DMS153 (cell line): ENCODE results near the gene RSKR.
A peak's percentile ranks its signal among the peaks of the same experiment; 100 is the strongest.
"Not testable (repeated sequence)": the region's sequence is repeated elsewhere in the genome, so short reads cannot be mapped to it uniquely, and the experiment has no call there.

Source experiments
- DNase-seq: peaks from one replicate; lab custom pipeline; 2025; lab: John Stamatoyannopoulos, UW

Gene RSKR, protein sequence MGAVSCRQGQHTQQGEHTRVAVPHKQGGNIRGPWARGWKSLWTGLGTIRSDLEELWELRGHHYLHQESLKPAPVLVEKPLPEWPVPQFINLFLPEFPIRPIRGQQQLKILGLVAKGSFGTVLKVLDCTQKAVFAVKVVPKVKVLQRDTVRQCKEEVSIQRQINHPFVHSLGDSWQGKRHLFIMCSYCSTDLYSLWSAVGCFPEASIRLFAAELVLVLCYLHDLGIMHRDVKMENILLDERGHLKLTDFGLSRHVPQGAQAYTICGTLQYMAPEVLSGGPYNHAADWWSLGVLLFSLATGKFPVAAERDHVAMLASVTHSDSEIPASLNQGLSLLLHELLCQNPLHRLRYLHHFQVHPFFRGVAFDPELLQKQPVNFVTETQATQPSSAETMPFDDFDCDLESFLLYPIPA

DNA sequence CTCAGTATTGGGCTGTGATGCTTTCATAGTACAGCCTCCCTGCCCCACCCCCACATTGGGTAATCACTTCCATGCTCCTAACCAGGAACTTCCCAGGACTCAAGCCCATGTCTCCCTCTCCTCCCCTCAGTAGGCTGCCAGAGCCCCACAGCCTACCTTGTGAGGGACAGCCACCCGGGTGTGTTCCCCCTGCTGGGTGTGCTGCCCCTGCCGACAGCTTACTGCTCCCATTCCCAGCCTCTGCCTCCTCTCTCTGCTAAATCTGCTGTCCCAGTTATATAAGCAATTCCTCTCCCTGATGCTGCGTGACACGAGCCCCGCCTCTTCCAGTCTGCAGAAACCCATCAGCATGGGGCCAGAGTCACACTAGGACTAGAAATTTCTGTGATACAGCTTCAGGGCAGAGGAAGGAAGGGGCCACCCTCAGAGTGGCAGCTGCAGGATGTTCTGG lies at the start of gene RSKR:
TSS of gene RSKR (minus strand) at position 255 of the 451 bp plus-strand sequence. CDS start at position 231, 24 bp downstream.
- DNase-seq: no peak

DNA sequence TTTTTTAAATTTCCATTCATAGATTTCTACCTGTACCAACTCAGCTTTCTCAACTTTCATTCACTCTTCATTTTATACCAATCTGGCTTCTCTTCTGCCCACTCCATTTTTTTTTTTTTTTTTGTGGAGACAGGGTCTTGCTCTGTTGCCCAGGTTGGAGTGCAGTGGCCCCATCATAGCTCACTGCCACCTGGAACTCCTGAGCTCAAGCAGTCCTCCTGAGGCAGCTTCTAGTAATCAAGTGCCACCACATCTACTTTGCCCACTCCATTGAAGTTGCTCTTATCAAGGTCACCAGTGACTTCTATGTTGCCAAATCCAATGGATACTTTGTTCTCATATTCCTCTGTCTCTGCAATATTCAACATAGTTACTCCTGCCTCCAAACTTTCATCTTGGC lies 49.7 kb upstream of the RSKR start:
- no peak for DNase-seq

DNA sequence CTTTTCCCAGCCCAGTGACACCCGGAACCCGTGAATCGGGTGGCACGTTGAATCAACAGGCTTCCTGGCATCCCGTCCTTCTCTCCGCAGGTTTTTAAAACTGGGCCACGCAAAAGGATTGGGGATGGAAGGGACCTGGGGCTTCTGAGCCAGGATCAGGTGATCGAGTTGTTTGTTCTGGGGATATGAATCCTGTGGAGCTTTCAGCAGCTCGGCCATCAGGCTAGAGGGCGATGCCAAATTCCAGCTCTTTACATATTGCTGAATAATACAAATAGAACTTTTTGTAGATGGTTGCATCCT lies 48.5 kb upstream of the RSKR start:
- no peak for DNase-seq

DNA sequence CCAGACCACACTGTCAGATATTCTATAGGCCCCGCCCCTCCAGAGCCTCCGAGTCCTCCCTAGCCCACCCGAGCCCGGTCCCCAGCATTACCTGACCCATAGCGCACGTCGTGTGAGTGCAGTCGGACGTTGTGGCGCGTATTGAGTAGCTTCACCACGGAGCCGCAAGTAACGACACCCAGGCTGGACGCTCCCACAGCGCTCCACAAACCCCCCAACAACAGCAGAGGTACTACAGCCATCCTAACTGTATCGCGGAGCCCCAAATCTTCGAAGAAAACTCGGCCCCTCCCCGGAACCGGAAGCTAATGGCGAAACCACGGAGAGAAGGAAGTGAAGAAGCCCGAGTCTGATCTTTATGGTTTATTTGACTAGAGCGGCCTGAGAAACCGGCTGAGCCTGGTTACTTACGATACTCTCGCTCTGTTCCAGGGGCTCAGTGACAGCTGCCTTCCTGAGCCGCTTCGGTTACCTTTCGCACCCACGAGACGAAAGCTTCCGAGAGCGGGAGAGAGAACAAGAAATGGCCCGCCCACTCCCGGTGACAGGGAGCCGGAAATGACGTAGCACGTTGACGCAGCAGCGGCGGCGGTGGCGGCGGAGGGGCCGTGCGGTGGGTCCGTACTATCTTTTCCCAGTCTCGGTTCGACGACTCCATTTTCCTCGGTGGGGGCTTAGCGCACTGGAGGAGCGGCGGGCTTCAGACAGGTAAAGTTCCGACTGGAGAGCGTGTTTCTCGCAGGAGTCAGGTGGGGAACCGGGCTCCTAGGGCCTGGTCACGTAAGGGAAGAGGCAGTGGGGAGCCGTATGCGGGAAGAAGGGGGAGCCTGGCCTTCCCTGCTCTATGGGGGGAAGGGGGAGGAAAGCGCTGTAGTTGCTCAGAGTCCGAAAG lies 47.9 kb upstream of the RSKR start, which contains the start of the genes SDF2 and SUPT6H:
TSS of gene SDF2 (minus strand) at position 272 of the 892 bp plus-strand sequence. CDS start at position 242, 30 bp downstream.
TSS of gene SUPT6H (plus strand) at position 571 of the 892 bp plus-strand sequence. CDS start 11,197 bp downstream, outside the sequence.
- peak; percentile 70 for DNase-seq

DNA sequence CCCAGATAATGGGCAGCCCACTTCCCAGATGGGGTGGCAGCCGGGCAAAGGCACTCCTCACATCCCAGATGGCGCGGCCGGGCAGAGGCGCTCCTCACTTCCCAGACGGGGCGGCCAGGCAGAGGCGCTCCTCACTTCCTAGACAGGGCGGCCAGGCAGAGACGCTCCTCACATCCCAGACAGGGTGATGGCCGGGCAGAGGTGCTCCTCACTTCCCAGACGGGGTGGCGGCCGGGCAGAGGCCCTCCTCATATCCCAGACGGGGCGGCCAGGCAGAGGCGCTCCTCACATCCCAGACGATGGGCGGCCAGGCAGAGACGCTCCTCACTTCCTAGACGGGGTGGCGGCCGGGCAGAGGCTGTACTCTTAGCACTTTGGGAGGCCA lies 45.5 kb upstream of the RSKR start:
- DNase-seq: not testable (repeated sequence)

DNA sequence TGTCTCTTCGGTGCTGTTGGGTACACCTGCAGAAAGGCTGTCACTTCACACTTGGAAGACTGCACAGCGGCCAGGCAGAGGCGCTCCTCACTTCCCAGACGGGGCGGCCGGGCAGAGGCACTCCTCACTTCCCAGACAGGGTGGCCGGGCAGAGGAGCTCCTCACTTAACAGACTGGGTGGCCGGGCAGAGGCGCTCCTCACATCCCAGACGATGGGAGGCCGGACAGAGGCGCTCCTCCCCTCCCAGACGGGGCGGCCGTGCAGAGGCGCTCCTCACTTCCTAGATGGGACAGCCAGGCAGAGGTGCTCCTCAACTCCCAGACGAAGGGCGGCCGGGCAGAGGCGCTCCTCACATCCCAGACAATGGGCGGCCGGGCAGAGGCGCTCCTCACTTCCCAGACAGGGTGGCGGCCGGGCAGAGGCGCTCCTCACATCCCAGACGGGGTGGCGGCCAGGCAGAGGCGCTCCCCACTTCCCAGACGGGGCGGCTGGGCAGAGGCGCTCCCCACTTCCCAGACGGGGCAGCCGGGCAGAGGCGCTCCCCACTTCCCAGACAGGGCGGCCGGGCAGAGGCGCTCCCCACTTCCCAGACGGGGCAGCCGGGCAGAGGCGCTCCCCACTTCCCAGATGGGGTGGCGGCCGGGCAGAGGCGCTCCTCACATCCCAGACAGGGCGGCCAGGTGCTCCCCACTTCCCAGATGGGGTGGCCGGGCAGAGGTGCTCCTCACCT lies 44.9 kb upstream of the RSKR start:
- not testable (repeated sequence) for DNase-seq

DNA sequence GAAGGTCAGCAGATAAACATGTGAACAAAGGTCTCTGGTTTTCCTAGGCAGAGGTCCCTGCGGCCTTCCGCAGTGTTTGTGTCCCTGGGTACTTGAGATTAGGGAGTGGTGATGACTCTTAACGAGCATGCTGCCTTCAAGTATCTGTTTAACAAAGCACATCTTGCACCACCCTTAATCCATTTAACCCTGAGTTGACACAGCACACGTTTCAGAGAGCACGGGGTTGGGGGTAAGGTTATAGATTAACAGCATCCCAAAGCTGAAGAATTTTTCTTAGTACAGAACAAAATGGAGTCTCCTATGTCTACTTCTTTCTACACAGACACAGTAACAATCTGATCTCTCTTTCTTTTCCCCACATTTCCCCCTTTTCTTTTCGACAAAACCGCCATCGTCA lies 44.4 kb upstream of the RSKR start:
- not testable (repeated sequence) for DNase-seq

DNA sequence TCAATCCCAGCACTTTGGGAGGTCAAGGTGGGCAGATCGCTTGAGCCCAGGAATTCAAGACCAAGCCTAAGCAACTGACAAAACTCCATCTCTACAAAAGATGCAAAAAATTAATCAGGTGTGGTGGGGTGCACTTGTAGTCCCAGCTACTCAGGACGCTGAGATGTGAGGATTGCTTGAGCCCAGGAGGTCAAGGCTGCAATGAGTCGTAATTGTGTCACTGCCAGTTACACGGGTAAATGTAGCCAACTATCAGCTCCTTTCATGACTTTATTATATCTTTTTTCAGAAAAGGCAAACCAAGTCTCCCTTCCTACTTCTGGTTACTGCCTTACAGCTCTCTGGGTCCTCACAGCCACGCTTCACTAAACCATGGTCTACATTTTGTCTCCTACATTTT lies 43.8 kb upstream of the RSKR start:
- DNase-seq: no peak

DNA sequence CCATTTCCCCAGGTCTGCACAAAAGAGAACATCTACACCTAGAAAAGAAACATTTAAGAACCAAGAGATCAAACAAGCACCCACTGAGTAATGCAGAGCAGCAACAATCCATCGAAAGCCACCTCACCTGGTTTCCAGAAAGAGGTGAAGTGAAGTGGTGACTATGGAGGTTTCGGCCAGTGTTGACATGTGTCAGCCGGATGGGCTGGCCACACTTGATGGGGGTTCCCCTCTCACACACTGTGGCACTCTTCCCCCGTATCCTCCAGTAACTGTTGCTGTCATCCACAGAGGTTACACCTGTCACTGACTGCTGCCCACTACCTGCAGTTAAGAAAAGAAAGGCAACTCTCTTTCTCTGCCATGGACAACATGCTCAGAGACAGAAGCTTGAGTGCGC lies 41.2 kb upstream of the RSKR start:
- no peak for DNase-seq

DNA sequence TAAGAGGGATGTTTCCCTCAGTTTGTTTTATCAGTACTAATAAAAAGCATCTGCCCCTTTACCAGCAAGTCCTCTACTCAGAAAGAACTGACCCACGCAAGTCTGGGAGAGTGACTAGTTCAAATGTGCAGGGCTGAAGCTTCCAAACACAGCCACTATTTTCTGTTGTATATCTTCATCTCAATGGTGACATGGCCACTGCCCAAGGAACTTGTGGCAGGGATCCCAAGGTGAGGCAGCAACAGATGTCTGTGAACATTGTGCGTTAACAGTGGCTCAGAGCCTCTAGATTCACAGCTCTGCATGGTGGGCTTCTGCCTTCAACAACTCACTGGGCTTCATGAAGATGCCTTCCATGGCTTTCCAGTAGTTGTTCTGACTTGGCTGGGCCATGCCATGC lies 34.7 kb upstream of the RSKR start:
- no peak for DNase-seq

DNA sequence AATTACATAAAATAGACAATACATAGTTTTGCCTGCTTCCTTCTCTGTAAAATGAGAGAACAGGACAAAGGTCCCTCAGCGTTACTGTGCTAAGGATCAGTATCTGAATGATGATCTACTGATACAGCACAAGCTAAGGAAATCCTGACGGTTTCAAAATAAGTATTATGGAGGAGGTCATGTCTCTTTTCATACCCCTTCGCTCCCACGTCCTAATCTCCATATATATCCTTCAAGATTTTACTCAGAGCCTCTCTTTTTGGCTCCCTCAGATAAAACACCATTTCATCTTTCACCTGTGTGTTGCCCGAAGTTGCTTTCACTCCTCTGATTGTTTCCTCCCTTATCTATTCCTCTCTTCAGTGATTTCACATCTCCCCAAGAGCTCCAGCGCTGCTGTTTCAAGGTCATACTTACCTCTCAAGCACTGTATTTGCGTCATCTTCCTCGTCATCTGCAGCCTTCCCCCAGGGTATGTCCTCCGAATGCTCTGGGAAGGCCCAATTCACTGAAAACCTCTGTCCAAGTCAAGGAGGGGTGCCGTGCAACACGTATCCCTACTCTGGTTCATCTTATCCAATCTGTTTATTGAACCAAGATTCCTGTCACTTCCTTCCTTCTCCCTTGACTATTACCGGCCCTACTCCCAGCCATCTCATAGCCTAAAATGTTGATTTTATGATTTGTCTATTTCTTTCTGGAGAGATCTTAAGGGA lies 32.2 kb upstream of the RSKR start:
- peak; percentile 8 for DNase-seq

DNA sequence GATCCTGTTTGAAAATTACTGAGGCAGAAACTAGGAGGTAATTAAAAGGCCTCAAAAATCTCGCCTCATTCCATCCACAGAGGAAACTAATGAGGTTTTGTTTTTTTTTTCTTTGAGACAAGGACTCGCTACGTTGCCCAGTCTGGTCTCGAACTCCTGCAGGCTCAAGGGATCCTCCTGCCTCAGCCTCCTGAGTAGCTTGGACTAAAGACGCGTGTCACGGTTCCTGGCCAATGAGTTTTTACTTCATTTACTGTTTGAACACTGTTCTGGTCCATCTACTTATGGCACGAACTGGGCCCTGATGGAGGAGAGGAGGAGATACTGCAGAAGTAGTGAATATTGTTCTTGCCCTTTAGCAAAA lies 31.6 kb upstream of the RSKR start:
- no peak for DNase-seq

DNA sequence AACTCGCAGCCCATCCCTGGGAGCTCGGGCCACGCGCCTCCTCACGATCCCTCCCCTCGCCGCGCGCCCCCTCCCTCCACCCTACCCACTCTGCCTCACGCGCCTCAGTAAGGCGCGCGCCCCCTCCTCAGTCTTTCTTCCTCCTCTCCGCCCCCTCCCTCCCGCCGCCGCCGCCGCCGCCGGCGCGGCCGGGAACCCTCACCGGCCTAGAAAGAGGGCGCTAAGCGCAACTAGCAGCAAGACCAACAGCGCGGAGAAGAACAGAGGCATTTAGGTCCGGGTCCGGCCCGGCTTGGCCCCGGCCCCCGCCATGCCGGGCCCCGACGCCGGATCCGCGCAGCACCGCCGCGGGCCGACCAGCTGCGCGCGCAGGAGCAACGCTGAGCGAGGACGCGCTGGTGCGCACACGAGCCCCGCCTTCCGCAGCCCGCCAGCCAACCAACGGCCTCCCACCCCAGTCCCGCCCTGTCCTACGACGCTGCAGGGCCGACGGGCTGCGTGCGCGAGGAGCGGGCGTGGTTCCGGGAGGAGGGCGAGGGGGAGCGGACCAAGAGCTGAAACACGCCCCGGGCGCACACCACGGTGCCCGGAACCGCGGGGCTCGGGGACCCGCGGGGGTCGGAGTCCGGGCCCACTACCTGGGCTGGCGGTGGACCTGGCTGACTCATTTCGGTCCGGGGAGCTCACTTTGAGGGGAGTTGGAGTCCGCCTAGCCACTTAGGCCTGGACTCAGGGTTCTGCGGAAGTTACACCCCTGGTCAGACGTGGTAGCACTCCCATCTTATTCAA lies 31.0 kb upstream of the RSKR start, which contains the start of gene BLTP2:
TSS of gene BLTP2 (minus strand) at position 372 of the 789 bp plus-strand sequence. CDS start at position 270, 102 bp downstream.
- DNase-seq: peak; percentile 85

DNA sequence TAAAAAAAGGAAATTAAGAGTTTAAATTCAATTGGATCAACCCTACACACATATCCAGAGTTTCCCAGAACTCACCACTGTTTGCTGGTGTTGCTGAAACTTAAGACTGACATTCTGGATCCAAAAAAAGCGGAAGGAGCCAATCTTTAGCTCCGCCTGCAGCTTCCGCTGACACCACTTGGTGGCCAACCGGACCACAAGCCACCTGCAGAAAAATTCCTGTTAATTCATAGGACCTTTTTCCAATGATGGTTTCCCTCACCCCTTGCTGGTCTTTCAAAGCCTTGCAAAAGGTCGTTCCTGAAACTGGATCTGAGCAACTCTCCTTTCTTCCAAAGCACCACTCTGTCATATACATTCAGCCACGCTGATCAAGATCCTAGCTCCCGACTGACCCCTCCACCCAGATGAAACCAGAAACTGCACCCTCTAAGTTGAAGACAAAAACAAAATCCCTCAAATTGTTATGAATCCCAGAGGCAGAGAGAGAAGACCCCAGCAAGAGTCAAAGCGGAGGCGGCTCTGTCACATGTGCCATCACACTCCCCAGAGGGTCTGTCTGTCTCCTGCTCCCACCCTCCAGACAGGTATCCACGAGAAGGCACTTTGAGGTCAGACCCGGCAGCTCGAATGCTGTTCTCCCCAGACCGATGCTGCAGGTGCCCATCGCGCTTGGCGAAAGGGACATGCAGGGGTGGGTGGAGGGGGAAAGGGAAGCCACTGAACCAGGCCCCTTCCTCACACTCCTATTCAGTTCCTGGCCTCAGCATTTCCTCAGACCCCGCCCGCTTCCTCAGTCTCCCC lies 30.2 kb upstream of the RSKR start:
- no peak for DNase-seq

DNA sequence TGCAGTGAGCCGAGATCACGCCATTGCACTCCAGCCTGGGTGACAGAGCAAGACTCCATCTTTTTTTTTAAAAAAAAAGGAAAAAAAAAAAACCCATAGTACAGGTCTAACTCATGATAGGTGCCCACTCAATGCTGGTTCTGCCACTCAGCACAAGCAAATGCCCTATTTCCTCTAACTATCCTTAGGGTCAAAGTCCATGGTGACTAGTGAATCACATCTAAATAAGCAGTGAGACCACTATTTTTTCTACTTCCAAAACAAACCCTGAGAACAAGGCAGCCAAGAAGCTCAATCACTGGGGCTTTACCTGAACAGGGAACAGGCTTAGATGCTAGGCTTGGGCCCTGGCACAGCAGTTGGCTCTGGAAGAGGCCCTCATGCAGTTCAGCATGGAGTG lies 27.6 kb upstream of the RSKR start:
- no peak for DNase-seq

DNA sequence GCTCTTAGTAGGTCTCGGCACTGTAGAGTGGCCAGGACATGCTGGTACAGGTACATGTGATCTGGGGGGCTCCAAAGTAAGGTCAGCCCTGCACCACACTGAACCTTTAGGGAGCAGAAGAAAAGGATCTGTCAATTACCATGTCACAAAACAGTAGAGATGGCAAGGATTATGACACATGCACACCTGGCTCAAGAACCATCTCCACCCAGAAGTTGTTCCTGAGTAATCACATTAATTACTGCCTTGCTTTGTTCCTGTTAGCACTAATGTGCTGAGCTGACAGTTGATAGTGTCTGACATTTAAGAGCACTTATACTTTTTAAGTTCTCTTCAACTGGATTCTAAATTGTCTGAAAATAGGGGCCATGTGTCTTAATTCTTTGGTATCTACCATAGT lies 21.5 kb upstream of the RSKR start:
- DNase-seq: no peak

DNA sequence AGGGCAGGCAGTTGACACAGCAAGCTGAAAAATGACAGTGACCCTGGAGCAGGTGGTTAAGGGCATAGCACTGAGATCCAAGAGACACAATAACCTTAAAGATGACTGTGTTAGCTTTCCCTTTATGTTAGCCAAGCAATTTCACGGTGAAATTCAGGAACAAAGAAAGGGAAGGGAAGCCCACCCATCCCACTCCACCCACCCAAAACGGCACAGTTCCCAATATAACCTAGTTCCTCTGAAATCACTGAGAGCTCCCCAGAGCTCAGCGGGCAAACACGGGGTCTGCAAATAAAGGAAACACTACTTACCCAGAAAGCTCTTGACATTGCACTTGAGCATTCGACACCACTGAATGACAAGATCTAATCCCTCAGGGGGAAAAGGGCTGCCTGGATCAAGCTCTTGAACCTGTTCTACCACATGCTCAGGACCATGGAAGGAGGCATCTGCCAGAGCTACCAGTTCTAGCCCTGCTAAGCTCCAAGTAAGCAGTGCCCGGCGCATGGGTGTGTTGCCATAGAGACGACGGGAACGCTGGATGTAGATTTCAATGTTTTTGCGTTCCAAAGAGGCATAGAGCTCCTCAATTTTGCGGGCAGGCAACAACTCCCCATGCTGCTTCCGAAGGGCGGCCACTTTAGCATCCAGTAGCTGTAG lies 20.4 kb upstream of the RSKR start:
- DNase-seq: no peak

DNA sequence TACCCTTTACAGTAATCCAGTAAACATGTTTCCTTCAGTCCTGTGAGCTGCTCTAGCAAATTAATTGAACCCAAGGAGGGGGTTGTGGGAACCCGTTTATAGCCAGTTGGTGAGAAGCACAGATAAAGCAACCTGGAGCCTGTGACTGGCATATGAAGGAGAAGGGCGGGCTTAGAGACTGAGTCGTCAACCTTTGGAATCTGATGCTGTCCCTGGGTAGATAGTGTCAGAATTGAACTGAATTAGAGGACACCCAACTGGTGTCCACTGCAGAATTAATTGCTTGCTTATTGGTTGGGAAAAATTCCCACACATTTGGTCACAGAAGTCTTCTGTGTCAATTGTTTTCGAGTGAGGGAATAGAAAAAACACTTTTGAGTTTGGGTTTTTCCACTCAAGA lies 12.8 kb upstream of the RSKR start:
- DNase-seq: no peak

DNA sequence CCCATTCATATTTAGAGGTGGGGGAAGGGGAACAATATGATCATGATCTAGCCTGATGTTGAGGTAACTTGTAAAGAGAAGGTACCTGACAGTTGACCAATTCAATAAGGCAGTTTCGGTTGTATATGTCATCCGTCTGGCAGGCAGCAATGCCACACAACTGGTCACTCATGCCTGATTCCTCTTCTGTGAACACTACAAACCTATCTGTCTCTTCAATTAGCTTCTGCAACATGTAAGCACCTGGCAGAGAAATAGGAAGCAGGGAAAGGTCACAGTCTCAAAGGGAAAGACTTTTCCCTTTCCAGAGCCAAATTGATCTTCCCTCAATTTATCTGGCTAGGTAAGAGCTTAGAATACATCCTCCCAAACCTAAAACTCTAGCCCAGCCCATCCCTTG lies 10.2 kb upstream of the RSKR start:
- DNase-seq: no peak
